ENCODE measurements around the gene NECTIN1. TPM values are rescaled to one million over a fixed set of nuclear protein-coding genes. Genes with fewer than 3 reads are reported as not detected.
A peak's percentile ranks its signal among the peaks of the same experiment; 100 is the strongest.

Gene NECTIN1
- total and polyA plus RNA-seq, 2 of the 13 experiments (the other 11 are each of a cell fraction or from before 2014, with no cell fraction given) = 3.9 to 7.3 TPM

GRCh38 chr11:119694334-119694733 is 34.7 kb downstream of the NECTIN1 start (continued):
- TF ChIP-seq, protein P1, sequence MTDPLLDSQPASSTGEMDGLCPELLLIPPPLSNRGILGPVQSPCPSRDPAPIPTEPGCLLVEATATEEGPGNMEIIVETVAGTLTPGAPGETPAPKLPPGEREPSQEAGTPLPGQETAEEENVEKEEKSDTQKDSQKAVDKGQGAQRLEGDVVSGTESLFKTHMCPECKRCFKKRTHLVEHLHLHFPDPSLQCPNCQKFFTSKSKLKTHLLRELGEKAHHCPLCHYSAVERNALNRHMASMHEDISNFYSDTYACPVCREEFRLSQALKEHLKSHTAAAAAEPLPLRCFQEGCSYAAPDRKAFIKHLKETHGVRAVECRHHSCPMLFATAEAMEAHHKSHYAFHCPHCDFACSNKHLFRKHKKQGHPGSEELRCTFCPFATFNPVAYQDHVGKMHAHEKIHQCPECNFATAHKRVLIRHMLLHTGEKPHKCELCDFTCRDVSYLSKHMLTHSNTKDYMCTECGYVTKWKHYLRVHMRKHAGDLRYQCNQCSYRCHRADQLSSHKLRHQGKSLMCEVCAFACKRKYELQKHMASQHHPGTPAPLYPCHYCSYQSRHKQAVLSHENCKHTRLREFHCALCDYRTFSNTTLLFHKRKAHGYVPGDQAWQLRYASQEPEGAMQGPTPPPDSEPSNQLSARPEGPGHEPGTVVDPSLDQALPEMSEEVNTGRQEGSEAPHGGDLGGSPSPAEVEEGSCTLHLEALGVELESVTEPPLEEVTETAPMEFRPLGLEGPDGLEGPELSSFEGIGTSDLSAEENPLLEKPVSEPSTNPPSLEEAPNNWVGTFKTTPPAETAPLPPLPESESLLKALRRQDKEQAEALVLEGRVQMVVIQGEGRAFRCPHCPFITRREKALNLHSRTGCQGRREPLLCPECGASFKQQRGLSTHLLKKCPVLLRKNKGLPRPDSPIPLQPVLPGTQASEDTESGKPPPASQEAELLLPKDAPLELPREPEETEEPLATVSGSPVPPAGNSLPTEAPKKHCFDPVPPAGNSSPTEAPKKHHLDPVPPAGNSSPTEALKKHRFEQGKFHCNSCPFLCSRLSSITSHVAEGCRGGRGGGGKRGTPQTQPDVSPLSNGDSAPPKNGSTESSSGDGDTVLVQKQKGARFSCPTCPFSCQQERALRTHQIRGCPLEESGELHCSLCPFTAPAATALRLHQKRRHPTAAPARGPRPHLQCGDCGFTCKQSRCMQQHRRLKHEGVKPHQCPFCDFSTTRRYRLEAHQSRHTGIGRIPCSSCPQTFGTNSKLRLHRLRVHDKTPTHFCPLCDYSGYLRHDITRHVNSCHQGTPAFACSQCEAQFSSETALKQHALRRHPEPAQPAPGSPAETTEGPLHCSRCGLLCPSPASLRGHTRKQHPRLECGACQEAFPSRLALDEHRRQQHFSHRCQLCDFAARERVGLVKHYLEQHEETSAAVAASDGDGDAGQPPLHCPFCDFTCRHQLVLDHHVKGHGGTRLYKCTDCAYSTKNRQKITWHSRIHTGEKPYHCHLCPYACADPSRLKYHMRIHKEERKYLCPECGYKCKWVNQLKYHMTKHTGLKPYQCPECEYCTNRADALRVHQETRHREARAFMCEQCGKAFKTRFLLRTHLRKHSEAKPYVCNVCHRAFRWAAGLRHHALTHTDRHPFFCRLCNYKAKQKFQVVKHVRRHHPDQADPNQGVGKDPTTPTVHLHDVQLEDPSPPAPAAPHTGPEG (CRISPR knock-in tag; IDR thresholded peaks at IDR 0.05) = peak; percentile 33; the same call in 1 of the 2 replicates
- TF ChIP-seq ZNF124 (CRISPR knock-in tag; IDR thresholded peaks at IDR 0.05) (no peak), MLLT10 (CRISPR knock-in tag; IDR thresholded peaks at IDR 0.05) (no peak), KDM6A (CRISPR knock-in tag; IDR thresholded peaks at IDR 0.05; ENCODE audit: low read depth) (no peak), GZF1 (CRISPR knock-in tag; IDR thresholded peaks at IDR 0.05) (no peak), POLR2AphosphoS5 (IDR thresholded peaks at IDR 0.05; ENCODE audit: low read depth, low read length) (no peak), ZNF749 (CRISPR knock-in tag; IDR thresholded peaks at IDR 0.05; ENCODE audit: borderline replicate concordance) (no peak), SALL2 (CRISPR knock-in tag; IDR thresholded peaks at IDR 0.05) (no peak), ELF1 (CRISPR knock-in tag; IDR thresholded peaks at IDR 0.05) (peak; percentile 36; the same call in 1 of the 2 replicates), ZNF350 (CRISPR knock-in tag; IDR thresholded peaks at IDR 0.05; ENCODE audit: borderline replicate concordance, low read depth) (no peak)
- TF ChIP-seq, protein P2, sequence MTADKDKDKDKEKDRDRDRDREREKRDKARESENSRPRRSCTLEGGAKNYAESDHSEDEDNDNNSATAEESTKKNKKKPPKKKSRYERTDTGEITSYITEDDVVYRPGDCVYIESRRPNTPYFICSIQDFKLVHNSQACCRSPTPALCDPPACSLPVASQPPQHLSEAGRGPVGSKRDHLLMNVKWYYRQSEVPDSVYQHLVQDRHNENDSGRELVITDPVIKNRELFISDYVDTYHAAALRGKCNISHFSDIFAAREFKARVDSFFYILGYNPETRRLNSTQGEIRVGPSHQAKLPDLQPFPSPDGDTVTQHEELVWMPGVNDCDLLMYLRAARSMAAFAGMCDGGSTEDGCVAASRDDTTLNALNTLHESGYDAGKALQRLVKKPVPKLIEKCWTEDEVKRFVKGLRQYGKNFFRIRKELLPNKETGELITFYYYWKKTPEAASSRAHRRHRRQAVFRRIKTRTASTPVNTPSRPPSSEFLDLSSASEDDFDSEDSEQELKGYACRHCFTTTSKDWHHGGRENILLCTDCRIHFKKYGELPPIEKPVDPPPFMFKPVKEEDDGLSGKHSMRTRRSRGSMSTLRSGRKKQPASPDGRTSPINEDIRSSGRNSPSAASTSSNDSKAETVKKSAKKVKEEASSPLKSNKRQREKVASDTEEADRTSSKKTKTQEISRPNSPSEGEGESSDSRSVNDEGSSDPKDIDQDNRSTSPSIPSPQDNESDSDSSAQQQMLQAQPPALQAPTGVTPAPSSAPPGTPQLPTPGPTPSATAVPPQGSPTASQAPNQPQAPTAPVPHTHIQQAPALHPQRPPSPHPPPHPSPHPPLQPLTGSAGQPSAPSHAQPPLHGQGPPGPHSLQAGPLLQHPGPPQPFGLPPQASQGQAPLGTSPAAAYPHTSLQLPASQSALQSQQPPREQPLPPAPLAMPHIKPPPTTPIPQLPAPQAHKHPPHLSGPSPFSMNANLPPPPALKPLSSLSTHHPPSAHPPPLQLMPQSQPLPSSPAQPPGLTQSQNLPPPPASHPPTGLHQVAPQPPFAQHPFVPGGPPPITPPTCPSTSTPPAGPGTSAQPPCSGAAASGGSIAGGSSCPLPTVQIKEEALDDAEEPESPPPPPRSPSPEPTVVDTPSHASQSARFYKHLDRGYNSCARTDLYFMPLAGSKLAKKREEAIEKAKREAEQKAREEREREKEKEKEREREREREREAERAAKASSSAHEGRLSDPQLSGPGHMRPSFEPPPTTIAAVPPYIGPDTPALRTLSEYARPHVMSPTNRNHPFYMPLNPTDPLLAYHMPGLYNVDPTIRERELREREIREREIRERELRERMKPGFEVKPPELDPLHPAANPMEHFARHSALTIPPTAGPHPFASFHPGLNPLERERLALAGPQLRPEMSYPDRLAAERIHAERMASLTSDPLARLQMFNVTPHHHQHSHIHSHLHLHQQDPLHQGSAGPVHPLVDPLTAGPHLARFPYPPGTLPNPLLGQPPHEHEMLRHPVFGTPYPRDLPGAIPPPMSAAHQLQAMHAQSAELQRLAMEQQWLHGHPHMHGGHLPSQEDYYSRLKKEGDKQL (CRISPR knock-in tag; IDR thresholded peaks at IDR 0.05; ENCODE audit: low read depth) = no peak
- TF ChIP-seq, protein P3, sequence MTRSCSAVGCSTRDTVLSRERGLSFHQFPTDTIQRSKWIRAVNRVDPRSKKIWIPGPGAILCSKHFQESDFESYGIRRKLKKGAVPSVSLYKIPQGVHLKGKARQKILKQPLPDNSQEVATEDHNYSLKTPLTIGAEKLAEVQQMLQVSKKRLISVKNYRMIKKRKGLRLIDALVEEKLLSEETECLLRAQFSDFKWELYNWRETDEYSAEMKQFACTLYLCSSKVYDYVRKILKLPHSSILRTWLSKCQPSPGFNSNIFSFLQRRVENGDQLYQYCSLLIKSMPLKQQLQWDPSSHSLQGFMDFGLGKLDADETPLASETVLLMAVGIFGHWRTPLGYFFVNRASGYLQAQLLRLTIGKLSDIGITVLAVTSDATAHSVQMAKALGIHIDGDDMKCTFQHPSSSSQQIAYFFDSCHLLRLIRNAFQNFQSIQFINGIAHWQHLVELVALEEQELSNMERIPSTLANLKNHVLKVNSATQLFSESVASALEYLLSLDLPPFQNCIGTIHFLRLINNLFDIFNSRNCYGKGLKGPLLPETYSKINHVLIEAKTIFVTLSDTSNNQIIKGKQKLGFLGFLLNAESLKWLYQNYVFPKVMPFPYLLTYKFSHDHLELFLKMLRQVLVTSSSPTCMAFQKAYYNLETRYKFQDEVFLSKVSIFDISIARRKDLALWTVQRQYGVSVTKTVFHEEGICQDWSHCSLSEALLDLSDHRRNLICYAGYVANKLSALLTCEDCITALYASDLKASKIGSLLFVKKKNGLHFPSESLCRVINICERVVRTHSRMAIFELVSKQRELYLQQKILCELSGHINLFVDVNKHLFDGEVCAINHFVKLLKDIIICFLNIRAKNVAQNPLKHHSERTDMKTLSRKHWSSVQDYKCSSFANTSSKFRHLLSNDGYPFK (CRISPR knock-in tag; IDR thresholded peaks at IDR 0.05; ENCODE audit: borderline replicate concordance) = no peak
- TF ChIP-seq, protein P4, sequence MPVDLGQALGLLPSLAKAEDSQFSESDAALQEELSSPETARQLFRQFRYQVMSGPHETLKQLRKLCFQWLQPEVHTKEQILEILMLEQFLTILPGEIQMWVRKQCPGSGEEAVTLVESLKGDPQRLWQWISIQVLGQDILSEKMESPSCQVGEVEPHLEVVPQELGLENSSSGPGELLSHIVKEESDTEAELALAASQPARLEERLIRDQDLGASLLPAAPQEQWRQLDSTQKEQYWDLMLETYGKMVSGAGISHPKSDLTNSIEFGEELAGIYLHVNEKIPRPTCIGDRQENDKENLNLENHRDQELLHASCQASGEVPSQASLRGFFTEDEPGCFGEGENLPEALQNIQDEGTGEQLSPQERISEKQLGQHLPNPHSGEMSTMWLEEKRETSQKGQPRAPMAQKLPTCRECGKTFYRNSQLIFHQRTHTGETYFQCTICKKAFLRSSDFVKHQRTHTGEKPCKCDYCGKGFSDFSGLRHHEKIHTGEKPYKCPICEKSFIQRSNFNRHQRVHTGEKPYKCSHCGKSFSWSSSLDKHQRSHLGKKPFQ (CRISPR knock-in tag; IDR thresholded peaks at IDR 0.05; ENCODE audit: insufficient replicate concordance) = no peak

All from HepG2 (cell line).